Left colon (tissue), 2 donors: Measurements from ENCODE around the gene C2CD2. TPM values are rescaled to one million over a fixed set of nuclear protein-coding genes. Genes with fewer than 3 reads are reported as not detected.
"Not testable (repeated sequence)": the region's sequence is repeated elsewhere in the genome, so short reads cannot be mapped to it uniquely, and the experiment has no call there.

Source experiments
- ATAC-seq: fragments of 200-7000 bp; cut with Tn5 transposase; one replicate; pipeline ENCODE4 v1.9.1; 2020; ENCODE audit warnings: mild to moderate bottlenecking, moderate library complexity
- DNase-seq, 2 donors: peaks; one replicate each; pipeline ENCODE4 v3.0.0-alpha.2; 2020
- intact Hi-C, 2 donors: fragments of 100-400 bp; cut with DNase I in 1 of 2; cut with micrococcal nuclease in 1 of 2; formaldehyde crosslinking; loops; one replicate each; pipeline versions ENCODE4 v1.11.2 to v1.14.0; 2022; cut with DNase I, micrococcal nuclease
- total RNA-seq, 2 donors: library from RNA; stranded (reverse); fragmentation: NEBNext Ultra II Directional; extraction: Animal tissue kit (Norgen Biotek cat#: 25700); gene quantifications; one replicate each; pipeline ENCODE4 v1.2.1, GENCODE V29; 2021
- donor health status: DM: no; HTN: no; CAD: no.
- donor health status: DM: yes; HTN: yes; CAD: no.

The C2CD2 gene
- total RNA-seq, 2 donors from 2014 or later: 13.5 to 17.7 TPM

- DNase-seq (no peak), ATAC-seq (no peak)
- intact Hi-C loops: no loop called here
These were observed 8.7 kb upstream of the C2CD2 start for GRCh38 chr21:41962425-41962966.

GRCh38 chr21:41961753-41962152, 7.9 kb upstream of the C2CD2 start:
- no peak for DNase-seq
- no peak for ATAC-seq
- intact Hi-C loops: no loop called here

DNA sequence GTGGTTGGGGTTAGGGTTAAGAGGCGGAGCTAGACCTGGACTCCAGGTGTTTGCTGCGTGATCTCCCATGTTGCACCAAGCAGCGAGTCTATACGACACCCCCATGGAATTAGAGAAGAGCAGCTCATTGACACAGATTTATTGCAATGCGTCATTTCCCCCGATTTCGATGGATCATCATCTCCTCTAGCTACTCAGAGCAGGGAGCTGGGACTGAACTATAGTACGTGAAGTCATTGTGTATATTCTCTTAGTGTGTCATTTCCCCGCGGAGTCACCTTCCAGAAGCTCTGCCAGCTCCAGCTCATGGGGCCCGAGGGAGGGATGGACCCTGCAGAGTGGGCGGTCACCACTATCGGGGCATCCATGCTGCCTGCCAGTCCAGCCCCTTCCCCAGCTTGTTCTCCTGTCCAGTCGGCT, 7.5 kb upstream of the C2CD2 start:
- DNase-seq (no peak), ATAC-seq (no peak)
- intact Hi-C loops: no loop called here

- DNase-seq (no peak), ATAC-seq (no peak)
- intact Hi-C loops: no loop called here
These were observed 6.6 kb upstream of the C2CD2 start for GRCh38 chr21:41960386-41960785.

- intact Hi-C loops, DNase-seq: not testable (repeated sequence)
These were observed 5.9 kb upstream of the C2CD2 start for GRCh38 chr21:41959697-41960096.

DNA sequence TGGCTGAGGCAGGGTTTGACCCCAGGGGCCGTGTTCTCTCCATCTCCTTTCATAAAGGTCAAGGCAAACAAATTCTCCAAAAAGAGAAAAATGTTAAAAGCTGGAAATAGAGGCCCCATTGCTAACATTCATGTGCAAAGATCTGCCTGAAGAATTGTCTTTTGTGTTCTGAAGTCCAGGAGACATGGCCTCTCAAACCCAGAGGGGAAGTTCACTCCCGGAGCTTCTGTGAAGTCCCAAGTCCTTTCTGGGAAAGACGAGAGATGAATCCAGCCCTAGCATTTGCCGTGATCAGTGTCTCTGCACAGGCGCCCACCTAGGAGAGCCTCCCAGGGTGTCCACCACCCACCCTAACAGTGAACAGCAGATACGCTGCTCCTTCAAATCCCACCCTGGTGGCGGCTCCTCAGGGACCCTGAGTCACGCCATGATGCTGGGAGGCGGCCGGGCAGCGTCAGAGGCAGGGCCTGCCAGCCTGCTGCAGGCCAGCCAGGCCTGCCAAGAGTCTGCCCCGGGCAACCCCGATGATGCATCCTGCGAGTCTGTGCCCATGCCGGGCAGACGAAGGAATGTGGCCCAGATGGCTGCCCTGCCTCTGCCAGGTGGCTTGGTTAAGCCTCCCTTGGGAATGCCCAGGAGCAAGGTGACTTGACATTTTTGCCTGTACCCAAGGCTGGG, 5.2 kb upstream of the C2CD2 start:
- ATAC-seq: no peak
- no peak for DNase-seq
- intact Hi-C loops: no loop called here

More at GRCh38 chr21:41959697-41960096, 5.9 kb upstream of the C2CD2 start:
- ATAC-seq: not testable (repeated sequence)

- ATAC-seq: peak; percentile 37
- peak; percentile 40 to 61 for DNase-seq
- intact Hi-C loops: no loop called here
These were observed 4.4 kb upstream of the C2CD2 start for GRCh38 chr21:41957991-41958766.

DNA sequence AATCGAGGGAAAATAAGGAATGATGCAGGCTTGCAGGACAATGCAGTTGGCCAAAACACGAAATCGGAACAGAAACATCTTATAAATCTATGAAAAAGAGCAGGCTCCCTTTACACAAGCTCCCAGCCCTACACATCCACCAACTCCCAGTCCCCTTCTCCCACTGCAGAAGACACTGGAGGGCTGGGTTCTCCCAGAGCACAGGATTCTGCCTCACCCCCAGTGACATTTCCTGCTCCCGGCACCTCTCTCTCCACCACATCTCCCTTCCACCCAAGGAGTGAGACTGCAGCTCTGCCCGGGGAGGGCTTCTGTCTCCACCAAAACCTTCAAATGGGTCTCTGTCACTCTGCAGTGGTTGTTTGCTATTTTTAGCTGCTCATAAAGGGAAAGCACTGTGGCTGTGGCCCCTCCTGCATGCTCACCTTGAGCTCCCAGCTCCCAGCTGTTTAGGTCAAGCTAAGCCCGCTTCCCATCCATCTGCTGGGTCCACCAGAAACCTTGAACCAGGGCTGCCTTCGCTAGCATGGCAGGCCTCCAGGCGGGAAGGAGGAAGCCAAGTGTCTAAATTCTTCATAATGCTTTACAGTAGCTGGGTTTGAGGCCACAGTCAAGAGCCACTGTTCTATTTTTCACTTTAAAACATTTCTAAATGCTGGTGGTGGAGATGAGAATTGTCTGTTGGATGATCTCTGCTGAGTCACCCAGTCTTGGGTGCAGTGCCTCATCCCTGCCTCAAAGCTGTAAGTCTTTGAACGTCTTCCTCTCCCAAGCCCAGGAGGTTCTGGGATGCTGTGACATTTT, 3.3 kb upstream of the C2CD2 start:
- no peak for ATAC-seq
- DNase-seq: no peak
- intact Hi-C loops: no loop called here

- ATAC-seq (no peak), DNase-seq (no peak)
- intact Hi-C loops: no loop called here
These were observed 1.7 kb upstream of the C2CD2 start for GRCh38 chr21:41955516-41955915.

DNA sequence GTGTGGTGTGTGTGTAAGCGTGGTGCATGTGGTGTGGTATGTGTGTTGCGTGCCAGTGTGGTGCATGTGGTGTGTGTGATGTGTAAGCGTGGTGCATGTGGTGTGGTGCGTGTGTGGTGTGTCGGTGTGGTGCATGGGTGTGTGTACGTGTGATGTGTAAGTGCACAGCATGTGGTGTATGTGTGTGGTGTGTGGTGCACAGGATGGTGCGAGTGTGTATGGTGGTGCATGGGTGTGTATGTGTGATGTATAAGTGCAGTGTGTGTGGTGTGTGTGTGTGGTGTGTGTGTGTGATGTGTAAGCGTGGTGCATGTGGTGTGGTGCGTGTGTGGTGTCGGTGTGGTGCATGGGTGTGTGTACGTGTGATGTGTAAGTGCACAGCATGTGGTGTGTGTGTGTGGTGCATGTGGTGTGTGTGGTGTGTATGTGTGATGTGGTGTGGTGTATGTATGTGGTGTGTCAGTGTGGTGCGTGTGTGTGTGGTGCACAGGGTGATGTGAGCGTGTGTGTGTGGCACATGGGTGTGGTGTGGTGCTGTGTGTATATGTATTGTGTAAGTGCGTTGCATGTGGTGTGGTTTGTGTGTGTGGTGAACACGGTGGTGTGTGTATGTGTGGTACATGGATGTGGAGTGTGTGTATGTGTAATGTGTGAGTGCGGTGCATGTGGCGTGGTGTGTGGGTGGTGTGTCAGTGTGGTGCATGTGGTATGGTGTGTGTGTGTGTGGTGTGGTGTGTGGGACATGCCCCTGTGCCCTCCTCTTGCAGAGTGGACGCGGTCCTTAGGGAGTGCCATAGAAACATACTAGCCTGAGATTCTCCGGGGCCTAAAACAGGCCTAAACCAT, 1.1 kb upstream of the C2CD2 start:
- intact Hi-C loops: no loop called here
- ATAC-seq: no peak

DNA sequence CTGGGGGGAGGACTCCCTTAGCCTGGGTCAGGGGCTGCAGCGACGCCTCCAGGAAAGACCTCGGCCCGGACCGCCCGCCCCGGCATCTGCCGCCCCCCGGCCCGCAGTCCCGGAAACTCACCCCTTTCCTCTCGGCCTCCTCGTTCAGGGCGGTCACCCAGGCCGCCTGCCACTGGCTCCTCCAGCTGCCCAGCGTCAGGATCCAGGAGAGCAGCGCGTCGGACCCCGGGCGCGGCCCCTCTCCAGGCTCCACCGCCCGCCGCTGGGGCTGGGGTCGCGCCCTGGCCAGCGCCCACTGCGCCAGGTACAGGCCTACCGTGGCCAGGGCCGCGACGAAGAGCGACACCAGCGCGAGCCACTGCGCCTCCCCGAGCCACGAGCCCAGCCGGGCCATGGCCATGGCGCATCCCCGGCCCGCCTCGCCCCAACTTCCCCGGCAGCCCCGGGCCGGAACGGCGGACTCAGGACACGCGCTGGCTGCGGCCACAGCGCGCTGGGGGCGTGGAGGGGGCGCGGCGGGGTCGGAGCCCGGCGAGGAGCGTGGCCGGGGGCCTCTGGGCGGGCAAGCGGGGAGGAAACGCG, 478 bp downstream of the C2CD2 start:
- ATAC-seq: peak; percentile 48
- DNase-seq: peak in 1 of 2 donors; percentile 40
- intact Hi-C loops: no loop called here

More for the DNA sequence above, 1.1 kb upstream of the C2CD2 start:
- no peak for DNase-seq

GRCh38 chr21:41952568-41953248, 1.1 kb downstream of the C2CD2 start:
- DNase-seq (no peak), ATAC-seq (peak; percentile 32)
- intact Hi-C loops: no loop called here

GRCh38 chr21:41951876-41952567, 1.8 kb downstream of the C2CD2 start:
- DNase-seq: no peak
- ATAC-seq: no peak
- intact Hi-C loops: no loop called here

- intact Hi-C loops: no loop called here
- no peak for DNase-seq
- no peak for ATAC-seq
These were observed 2.9 kb downstream of the C2CD2 start for GRCh38 chr21:41950941-41951351.

DNA sequence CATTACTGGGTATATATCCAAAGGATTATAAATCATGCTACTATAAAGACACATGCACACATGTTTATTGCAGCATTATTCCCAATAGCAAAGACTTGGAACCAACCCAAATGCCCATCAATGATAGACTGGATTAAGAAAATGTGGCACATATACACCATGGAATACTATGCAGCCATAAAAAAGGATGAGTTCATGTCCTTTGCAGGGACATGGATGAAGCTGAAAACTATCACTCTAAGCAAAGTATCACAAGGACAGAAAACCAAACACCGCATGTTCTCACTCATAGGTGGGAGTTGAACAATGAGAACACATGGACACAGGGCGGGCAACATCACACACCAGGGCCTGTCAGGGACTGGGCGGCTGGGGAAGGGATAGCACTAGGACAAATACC, 4.2 kb downstream of the C2CD2 start:
- DNase-seq, ATAC-seq, intact Hi-C loops: not testable (repeated sequence)

GRCh38 chr21:41948901-41949300, 4.9 kb downstream of the C2CD2 start:
- intact Hi-C loops: no loop called here
- DNase-seq (no peak), ATAC-seq (no peak)
